GM21786 (cell line): ENCODE measurements around the gene LGSN.
"Not testable (repeated sequence)": the region's sequence is repeated elsewhere in the genome, so short reads cannot be mapped to it uniquely, and the experiment has no call there.

Source experiments
- ATAC-seq: cut with Tn5 transposase; IDR thresholded peaks from one replicate; pipeline ENCODE4 v1.9.1; 2021; ENCODE audit not compliant: unreplicated experiment

Gene LGSN, protein sequence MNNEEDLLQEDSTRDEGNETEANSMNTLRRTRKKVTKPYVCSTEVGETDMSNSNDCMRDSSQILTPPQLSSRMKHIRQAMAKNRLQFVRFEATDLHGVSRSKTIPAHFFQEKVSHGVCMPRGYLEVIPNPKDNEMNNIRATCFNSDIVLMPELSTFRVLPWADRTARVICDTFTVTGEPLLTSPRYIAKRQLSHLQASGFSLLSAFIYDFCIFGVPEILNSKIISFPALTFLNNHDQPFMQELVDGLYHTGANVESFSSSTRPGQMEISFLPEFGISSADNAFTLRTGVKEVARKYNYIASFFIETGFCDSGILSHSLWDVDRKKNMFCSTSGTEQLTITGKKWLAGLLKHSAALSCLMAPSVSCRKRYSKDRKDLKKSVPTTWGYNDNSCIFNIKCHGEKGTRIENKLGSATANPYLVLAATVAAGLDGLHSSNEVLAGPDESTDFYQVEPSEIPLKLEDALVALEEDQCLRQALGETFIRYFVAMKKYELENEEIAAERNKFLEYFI

DNA sequence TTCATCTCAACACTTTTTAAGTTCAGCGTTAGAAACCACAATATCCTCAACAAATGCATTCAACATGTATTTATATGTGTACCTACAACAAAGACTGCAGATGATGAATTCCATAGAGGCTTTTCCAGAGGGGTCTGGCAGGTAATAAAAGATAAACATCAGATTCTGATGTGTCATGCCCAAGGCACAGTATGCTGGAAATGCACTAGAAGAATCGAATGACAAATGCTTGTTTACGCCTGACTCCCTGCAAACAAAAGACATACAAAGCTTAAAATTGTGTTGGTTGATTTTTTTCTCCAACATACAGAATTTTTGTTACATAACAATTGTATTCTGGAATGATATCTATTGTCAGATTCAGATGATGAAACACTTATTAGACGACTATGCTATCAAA is at the start of gene LGSN:
LGSN (minus strand) TSS at position 45 of the 400 bp plus-strand sequence; CDS start at position 5, 40 bp downstream.
- no peak for ATAC-seq

DNA sequence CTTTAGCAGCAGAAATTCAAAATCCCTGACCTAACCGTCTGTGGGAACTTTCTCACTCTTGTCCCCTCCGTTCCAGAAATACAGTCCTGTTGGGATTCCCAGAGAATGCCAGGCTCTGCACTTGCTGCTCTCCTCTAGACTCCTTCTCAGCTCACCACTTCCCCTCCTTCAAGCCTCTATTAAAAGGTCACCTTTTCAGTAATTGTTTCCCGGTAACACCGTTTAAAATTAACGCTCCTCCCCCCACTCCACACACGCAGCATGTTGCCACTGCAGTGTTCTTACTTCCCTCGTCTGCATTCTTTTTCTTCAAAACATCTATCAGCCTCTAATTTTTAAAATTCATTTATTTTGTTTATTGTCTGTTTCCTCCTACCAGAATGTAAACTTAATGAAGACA is 48.6 kb upstream of the LGSN start:
- no peak for ATAC-seq

DNA sequence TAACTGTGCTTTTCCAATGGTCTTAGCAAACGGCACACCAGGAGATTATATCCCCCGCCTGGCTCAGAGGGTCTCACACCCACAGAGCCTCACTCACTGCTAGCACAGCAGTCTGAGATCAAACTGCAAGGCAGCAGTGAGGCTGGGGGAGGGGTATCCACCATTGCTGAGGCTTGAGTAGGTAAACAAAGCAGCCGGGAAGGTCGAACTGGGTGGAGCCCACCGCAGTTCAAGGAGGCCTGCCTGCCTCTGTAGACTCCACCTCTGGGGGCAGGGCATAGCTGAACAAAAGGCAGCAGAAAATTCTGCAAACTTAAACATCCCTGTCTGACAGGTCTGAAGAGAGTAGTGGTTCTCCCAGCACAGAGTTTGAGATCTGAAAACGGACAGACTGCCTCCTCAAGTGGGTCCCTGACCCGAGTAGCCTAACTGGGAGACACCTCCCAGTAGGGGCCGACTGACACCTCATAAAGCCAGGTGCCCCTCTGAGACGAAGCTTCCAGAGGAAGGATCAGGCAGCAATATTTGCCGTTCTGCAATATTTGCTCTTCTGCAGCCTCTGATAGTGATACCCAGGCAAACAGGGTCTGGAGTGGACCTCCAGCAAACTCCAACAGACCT is 42.8 kb upstream of the LGSN start:
- not testable (repeated sequence) for ATAC-seq

DNA sequence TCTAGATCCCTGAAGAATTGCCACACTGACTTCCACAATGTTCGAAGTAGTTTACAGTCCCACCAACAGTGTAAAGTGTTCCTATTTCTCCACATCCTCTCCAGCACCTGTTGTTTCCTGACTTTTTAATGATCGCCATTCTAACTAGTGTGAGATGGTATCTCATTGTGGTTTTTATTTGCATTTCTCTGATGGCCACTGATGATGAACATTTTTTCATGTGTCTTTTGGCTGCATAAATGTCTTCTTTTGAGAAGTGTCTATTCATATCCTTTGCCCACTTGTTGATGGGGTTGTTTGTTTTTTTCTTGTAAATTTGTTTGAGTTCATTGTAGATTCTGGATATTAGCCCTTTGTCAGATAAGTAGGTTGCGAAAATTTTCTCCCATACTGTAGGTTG is 37.6 kb upstream of the LGSN start:
- not testable (repeated sequence) for ATAC-seq

DNA sequence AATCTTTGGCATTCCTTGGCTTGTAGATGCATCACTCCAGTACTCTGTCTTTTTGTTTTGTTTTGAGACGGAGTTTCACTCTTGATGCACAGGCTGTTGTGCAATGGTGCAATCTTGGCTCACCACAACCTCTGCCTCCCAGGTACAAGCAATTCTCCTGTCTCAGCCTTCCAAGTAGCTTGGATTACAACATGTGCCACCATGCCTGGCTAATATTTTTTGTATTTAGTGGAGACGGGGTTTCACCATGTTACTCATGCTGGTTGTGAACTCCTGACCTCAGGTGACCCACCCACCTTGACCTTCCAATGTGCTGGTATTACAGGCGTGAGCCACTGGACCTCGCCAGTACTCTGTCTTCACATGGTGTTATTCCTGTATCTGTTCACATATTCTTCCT is 35.8 kb upstream of the LGSN start:
- ATAC-seq: no peak

DNA sequence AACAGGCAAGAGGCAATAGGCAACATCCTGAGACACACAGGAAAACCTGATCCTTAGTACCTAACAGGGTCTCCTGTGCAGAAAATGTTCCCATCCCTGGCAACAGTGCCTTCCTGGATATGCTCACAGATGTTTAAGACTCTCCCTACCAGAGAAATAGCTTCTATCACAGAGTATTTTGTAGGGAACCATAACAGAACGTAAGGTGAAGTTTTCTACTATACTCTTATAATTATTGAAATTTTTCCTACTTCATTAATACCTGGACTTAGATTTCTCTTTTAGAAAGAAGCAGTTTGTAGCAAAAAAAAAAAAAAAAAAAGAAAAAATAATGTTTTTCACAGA is 33.5 kb upstream of the LGSN start:
- no peak for ATAC-seq

DNA sequence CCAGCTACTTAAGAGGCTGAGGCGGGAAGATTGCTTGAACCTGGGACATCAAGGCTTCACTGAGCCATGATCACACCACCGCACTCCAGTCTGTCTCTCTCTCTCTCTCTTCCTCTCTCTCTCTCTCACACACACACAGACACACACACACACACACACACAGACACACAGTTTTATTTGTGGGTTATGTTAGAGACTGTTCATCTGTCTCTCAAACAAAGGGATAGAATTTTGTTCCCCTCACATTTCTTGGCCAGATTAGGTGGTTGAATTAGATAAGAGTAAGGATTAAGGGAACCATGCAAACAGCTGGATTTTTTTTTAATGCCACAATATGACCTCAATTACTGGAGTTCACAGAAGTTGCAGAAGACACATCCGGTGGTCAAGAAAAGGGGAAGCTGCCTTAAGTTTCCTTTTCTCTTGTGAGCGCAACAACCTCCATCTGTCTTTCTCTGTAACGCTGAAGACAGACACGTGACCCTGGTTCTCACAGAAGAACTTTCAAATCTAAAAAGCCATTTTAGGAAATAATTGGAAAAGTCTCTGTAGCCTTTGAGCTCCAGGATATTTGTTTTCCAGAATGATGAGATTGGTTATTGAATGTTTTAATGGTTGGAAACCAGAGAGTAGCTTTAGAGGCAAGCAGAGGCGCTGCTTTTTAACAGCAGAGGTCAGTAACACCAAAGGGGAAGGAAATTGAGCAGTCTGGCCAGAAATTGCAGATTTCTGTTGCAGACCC is 32.9 kb upstream of the LGSN start:
- ATAC-seq: peak; percentile 90

DNA sequence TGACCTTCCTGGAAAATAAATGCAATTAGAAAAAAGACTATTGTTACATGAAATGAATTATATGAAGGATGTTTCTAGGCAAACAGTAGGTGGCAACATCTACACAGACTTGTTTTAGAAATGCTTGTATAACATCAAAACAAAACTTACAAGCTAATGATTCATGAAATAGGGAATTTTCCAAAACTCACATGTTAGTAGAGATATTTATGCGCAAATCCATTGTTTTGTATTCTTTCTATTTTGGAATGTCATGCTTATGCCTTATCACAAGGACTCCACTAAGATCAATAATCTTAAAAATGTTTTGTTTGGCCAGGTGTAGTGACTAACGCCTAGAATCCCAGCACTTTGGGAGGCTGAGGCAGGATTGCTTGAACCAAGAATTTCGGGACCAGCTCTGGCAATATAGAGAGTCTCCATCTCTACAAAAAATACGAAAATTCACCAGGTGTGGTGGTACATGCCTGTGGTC is 32.3 kb upstream of the LGSN start:
- peak; percentile 39 for ATAC-seq

DNA sequence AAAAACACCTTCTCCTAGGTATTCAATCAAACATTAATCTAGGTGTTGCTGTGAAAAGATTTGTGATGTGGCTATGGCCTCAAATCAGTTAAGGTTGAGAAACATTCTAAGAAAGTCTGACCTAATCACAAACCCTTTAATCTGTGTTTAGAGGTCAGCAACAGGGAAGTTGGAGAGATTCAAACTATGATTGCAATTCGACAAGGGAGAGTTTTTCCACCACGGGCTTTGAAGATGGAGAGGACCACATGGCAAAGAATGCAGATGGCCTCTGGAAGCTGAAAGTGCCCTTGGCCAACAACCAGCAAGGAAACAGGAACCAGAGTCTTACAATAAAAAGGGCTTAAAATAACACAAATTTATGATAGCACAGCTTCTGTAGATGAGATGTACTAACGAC is 29.6 kb upstream of the LGSN start:
- no peak for ATAC-seq

DNA sequence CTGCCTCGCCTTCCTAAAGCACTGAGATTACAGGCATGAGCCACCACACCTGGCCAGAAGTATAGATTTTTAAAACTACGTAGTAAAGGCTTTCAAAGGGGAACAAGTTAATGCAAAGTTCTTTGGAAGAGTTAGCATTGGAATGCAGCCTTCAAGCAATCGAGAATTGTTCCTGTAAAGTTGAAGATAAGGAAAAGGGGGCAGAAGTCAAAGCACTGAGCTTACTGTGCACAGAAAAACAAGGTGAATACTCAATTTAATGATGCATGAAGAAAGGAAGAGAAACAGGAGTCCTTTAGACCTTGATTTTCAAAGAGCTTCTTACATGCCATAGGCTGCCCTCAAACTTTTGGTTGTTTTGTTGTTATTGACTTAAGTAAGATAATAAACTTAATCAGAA is 29.1 kb upstream of the LGSN start:
- no peak for ATAC-seq

DNA sequence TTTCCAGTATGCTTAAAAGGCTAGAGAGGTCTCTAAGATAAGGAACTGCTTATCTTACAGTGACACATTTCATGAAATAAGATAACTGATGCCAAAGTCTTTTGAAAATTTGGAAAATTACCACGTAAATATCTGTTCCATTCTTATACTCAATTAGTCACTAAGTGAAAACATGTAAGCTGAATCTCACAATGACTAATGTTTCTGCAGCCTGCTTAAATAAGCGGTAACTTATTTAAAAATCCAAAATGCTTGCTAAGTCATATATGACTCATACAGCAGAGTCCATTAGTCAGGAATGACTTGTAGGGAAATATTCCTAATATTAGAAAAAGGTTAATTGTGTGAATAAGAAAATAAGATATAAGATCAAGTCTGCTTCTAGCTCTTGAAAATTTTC is 27.8 kb upstream of the LGSN start:
- ATAC-seq: no peak

DNA sequence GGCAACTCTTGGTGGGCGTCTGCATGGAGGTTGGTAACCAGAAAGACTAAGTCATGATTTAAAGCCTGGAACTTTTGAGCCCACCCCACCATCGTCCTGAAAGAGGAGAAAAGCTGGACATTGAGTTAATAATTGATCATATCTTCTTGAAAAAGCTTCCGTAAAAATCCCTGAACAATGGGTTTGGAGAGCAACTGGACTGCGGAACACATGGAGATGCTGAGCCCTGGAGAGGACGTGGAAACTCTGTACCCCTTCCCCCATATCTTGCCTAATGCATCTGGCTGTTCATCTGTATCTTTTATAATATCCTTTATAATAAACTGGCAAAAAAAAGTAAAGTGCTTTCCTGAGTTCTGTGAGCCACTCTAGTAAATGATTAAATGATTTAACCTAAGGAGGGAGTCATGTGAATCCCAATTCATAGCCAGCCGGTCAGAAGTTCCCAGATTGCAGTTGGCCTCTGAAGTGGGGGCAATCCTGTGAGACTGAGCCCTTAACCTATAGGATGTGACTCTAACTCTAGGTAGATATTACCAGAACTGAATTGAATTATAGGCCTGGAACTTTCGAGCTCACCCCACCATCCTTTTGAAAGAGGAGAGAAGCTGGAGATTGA is 26.5 kb upstream of the LGSN start:
- ATAC-seq: no peak

DNA sequence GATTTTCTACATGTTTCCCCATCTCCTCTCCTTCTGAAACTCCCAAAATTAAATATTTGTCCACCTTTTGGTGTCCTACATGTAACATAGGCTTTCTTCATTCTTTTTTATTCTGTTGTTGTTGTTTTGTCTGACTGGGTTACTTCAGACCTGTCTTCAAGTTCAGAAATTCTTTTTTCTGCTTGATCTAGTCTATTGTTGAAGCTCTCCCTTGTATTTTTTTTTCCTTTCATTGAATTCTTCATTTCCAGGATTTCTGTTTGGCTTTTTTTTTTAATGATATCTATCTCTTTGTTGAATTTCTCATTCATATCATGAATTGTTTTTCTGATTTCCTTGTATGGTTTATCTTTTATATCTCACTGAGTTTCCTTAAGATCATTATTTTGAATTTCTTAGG is 20.6 kb upstream of the LGSN start:
- no peak for ATAC-seq

DNA sequence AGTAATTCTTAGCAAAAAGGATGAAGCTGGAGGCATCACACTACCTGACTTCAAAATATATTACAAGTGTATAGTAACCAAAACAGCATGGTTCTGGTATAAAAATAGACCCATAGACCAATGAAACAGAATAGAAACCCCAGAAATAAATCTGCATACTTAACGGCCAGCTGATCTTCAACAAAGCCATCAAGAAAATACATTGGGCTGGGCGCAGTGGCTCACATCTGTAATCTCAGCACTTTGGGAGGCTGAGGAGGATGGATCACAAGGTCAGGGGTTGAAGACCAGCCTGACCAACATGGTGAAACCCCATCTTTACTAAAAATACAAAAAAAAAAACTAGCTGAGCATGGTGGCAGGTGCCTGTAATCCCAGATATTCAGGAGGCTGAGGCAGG is 14.9 kb upstream of the LGSN start:
- not testable (repeated sequence) for ATAC-seq

DNA sequence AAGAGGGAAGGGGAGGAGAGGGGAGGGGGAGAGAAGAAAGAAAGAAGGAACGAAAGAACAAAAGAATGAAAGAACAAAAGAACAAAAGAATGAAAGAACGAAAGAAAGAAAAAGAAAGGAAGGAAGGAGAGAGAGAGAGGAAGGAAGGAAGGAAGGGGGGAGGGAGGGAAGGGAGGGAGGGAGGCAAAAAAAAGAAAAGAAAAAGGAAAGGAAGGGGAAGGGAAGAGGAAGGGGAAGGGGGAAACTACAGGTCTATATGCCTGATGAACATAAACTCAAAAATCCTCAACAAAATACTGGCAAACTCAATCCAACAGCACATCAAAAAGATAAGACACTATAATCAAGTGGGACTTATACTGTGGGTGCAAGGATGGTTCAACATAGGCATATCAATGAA is 13.7 kb upstream of the LGSN start:
- no peak for ATAC-seq

DNA sequence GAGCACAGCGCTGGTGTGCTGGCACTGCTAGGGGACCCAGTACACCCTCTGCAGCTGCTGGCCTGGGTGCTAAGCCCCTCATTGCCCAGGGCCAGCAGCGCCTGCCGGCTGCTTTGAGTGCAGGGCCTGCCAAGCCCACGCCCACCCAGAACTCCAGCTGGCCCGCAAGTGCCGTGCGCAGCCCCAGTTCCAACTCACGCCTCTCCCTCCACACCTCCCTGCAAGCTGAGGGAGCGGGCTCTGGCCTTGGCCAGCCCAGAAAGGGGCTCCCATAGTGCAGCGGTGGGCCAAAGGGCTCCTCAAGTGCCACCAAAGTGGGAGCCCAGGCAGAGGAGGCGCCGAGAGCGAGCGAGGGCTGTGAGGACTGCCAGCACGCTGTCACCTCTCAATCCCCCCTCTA is 6.8 kb upstream of the LGSN start:
- not testable (repeated sequence) for ATAC-seq

DNA sequence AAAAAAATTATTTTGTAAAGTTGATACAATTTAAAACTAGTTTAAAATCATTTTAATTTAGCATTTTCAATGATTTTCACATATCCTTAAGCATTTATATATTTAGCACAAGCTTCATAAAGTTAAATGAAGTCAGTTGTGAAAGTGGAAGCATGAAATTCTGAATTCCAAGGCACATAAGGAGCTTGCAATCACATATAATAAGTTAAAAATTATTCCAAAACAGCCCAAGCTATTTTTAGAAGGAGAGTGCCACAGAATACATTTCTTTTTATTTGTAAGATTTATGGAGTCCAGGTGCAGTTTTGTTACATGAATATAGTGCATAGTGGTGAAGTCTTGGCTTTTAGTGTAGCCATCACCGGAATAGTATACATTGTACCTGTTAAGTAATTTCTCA is 3.2 kb upstream of the LGSN start:
- no peak for ATAC-seq

DNA sequence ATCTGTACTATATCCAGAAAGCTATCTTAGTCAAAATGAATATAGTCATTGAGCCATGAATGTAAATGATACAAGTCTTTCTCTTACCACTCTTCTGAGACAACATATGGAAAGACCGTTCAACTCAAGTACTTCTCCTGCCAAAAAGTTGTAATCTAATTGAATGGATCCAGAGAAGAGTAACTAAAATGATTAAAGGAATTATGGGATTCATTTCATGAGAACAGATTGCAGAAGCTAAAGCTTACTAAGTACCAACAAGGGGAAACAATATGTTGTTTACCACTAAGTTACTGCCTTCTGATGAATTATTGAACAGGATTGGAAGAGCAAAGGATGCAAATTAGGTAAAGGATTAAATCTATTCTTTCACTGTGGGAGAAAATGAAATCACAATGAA is 2.0 kb upstream of the LGSN start:
- ATAC-seq: no peak

DNA sequence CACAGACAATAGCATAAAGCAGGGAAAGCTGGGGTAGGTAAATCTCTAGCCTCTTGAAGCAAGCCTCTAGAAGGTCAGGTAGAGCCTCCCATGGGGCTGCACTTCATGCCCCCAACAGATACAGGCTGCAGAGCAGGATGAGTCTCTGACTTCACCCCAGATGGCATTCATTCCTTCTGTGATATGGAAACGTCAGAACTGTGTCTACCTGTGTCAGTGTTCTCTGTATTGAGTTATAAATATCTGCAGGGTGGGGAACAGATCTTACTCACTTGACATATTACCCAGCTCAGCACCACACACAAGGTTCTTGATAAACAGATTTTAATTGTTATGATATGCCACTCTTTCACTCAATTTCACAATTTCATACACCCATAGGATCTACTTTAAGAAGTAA is 2.1 kb downstream of the LGSN start:
- ATAC-seq: no peak

DNA sequence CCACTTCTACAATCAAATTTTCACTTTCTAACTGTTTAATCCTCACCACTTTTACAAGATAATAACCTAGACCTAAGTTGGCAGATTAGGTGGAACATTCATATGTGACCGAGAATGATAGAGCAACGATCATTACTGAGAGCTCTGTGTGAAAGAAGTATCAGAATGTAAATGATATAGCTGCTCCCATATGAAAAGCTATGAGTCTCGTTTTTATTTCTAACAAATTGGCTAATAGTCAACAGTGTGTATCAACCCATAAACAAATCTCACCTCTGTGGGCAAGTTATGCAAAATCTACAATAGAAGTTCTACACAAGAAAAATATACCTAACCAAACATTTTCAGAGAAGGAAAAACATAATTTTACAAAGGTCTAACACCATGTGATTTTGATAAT is 3.7 kb downstream of the LGSN start:
- no peak for ATAC-seq

DNA sequence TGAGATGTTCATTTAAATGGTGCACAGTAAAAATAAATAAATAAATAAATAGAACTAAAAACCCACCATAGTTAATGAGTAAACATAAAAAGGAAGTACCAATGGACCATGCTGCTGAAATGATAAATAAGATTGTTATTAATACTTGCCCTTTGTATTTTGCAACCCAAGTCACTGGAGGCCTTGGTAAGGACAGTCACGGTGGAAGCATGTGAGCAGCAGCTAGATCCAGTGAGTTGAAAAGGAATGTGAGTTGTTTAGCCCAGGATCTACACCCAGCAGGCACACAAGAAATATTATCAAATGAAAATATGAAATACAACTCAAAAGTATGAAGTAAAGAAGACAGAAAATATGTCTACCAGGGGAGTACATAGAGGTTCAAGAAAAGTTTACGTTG is 6.7 kb downstream of the LGSN start:
- ATAC-seq: no peak
